DND-41 (cell line): ENCODE data around the gene SLC35D3.

Source experiments
- ATAC-seq: fragments of 200-7000 bp; cut with Tn5 transposase; 3 replicates; pipeline ENCODE4 v1.9.1; 2021; ENCODE audit warnings: low read depth; ENCODE audit not compliant: insufficient read depth
- DNase-seq: peaks from one replicate; pipeline ENCODE4 v3.0.0-alpha.2; 2020
- H2AFZ ChIP-seq: 2 replicates; pipeline ENCODE4 v1.6.0; 2012; ENCODE audit warnings: low read depth, low read length
- H3K27ac ChIP-seq: 2 replicates; pipeline ENCODE4 v1.5.1; 2012; ENCODE audit warnings: low read length, inconsistent platforms
- H3K27me3 ChIP-seq: fragments of 200-600 bp; sonication (generic); 2 replicates; pipeline ENCODE4 v1.6.0; 2012; ENCODE audit warnings: low read length, mild to moderate bottlenecking, inconsistent platforms; ENCODE audit not compliant: insufficient read depth, poor library complexity
- H3K36me3 ChIP-seq: 2 replicates; pipeline ENCODE4 v1.5.1; 2012; ENCODE audit warnings: low read length, inconsistent platforms; ENCODE audit not compliant: insufficient read depth
- H3K4me1 ChIP-seq: 2 replicates; pipeline ENCODE4 v1.5.1; 2012; ENCODE audit warnings: mild to moderate bottlenecking, low read length; ENCODE audit not compliant: insufficient read depth
- H3K4me2 ChIP-seq: 2 replicates; pipeline ENCODE4 v1.6.0; 2012; ENCODE audit warnings: mild to moderate bottlenecking, moderate library complexity, low read length, inconsistent platforms; ENCODE audit not compliant: insufficient read depth
- H3K4me3 ChIP-seq, 2 experiments: fragments of 200-600 bp in 1 of 2; shearing (Covaris generic) in 1 of 2; 2 replicates each; pipeline ENCODE4 v1.5.1; 2012 to 2016; ENCODE audit warnings: inconsistent platforms in 2 of 2, low read length in 2 of 2, mild to moderate bottlenecking in 2 of 2, low read depth in 1 of 2, moderate library complexity in 1 of 2
- H3K79me2 ChIP-seq: 2 replicates; pipeline ENCODE4 v1.6.0; 2012; ENCODE audit warnings: low read length, inconsistent platforms; ENCODE audit not compliant: insufficient read depth
- H3K9ac ChIP-seq: 2 replicates; pipeline ENCODE4 v1.6.0; 2012; ENCODE audit warnings: low read depth, mild to moderate bottlenecking, inconsistent platforms, low read length, moderate library complexity
- H3K9me3 ChIP-seq: 2 replicates; pipeline ENCODE4 v1.5.1; 2012; ENCODE audit warnings: low read length, moderate library complexity, mild to moderate bottlenecking, inconsistent platforms; ENCODE audit not compliant: insufficient read depth, severe bottlenecking
- H4K20me1 ChIP-seq: 2 replicates; pipeline ENCODE4 v1.6.0; 2012; ENCODE audit warnings: low read length; ENCODE audit not compliant: insufficient read depth
- EZH2 ChIP-seq: IDR thresholded peaks from 3 replicates; pipeline ENCODE4 v1.6.1; 2012; ENCODE audit warnings: borderline replicate concordance, low read depth, mild to moderate bottlenecking, moderate library complexity, low read length, inconsistent platforms; ENCODE audit not compliant: severe bottlenecking
- TF ChIP-seq, protein P1 (sequence below): IDR thresholded peaks from 2 replicates; pipeline ENCODE4 v1.5.1; 2012; ENCODE audit warnings: borderline replicate concordance, low read length, moderate library complexity, mild to moderate bottlenecking; ENCODE audit not compliant: poor library complexity, severe bottlenecking; ENCODE audit errors: extremely low read depth

Gene SLC35D3

DNA sequence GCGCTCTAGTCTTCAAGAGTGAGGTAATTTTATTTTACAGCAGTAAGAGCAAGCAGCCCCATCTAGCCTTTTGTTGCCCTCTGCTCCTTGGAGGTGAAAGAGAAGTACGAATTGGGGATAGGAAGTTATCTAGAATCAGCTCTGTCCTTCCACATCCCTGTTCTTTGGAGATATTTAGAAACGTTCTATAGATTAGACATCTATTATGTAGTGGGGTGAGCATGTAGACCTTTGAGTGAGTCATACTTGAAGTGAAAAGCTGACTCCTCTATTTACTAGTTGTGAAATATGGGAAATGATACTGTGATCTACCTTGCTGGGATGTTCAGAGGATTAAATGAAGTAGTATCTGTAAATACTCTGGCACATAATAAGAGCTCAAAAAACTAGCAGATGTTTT, 36.0 kb upstream of the SLC35D3 start:
- H2AFZ ChIP-seq: no peak overlapping the region
- H3K4me1 ChIP-seq: no peaks in the 10 kb centered on the region
- H4K20me1 ChIP-seq: no peaks in the 10 kb centered on the region
- no peak for DNase-seq
- no peak for ATAC-seq
- no peak overlapping the region for H3K4me2 ChIP-seq
- no peaks in the 10 kb centered on the region for H3K79me2 ChIP-seq
- no peaks in the 10 kb centered on the region for H3K9me3 ChIP-seq
- H3K4me3 ChIP-seq: no peak overlapping the region
- H3K27me3 ChIP-seq: no peaks in the 10 kb centered on the region
- H3K9ac ChIP-seq: no peak overlapping the region
- H3K36me3 ChIP-seq: no peaks in the 10 kb centered on the region; the same call in 1 of the 2 replicates
- no peak overlapping the region for H3K27ac ChIP-seq
- TF ChIP-seq, protein P1, sequence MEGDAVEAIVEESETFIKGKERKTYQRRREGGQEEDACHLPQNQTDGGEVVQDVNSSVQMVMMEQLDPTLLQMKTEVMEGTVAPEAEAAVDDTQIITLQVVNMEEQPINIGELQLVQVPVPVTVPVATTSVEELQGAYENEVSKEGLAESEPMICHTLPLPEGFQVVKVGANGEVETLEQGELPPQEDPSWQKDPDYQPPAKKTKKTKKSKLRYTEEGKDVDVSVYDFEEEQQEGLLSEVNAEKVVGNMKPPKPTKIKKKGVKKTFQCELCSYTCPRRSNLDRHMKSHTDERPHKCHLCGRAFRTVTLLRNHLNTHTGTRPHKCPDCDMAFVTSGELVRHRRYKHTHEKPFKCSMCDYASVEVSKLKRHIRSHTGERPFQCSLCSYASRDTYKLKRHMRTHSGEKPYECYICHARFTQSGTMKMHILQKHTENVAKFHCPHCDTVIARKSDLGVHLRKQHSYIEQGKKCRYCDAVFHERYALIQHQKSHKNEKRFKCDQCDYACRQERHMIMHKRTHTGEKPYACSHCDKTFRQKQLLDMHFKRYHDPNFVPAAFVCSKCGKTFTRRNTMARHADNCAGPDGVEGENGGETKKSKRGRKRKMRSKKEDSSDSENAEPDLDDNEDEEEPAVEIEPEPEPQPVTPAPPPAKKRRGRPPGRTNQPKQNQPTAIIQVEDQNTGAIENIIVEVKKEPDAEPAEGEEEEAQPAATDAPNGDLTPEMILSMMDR: no peak
- no peak for TF ChIP-seq EZH2

DNA sequence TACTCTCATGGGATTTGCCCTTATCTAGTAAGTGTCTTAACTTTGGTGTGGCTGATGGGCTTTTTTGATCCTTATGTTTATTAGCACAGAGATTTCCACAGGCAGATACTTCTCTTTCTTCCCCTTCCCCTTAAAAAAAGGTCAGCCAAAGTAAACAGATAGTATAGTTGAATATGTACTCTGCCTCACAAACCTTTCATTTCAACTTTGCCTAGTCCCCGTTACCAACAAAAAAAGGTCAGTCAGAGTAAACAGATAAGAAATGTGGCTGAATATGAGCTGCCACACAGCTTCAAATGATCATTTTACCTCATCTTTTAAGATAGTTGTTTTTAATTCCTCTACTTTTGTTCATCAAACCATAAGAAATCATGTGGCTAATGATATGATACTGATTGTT, 34.1 kb upstream of the SLC35D3 start:
- no peaks in the 10 kb centered on the region for H4K20me1 ChIP-seq
- TF ChIP-seq, protein P1: no peak
- TF ChIP-seq EZH2: no peak
- no peaks in the 10 kb centered on the region for H3K79me2 ChIP-seq
- no peaks in the 10 kb centered on the region for H3K9me3 ChIP-seq
- H3K4me2 ChIP-seq: no peak overlapping the region
- H3K27ac ChIP-seq: no peak overlapping the region
- no peaks in the 10 kb centered on the region for H3K36me3 ChIP-seq
- DNase-seq (no peak), ATAC-seq (no peak)
- H2AFZ ChIP-seq: no peak overlapping the region
- no peaks in the 10 kb centered on the region for H3K27me3 ChIP-seq
- H3K4me1 ChIP-seq: no peaks in the 10 kb centered on the region
- no peak overlapping the region for H3K4me3 ChIP-seq
- H3K9ac ChIP-seq: no peak overlapping the region

DNA sequence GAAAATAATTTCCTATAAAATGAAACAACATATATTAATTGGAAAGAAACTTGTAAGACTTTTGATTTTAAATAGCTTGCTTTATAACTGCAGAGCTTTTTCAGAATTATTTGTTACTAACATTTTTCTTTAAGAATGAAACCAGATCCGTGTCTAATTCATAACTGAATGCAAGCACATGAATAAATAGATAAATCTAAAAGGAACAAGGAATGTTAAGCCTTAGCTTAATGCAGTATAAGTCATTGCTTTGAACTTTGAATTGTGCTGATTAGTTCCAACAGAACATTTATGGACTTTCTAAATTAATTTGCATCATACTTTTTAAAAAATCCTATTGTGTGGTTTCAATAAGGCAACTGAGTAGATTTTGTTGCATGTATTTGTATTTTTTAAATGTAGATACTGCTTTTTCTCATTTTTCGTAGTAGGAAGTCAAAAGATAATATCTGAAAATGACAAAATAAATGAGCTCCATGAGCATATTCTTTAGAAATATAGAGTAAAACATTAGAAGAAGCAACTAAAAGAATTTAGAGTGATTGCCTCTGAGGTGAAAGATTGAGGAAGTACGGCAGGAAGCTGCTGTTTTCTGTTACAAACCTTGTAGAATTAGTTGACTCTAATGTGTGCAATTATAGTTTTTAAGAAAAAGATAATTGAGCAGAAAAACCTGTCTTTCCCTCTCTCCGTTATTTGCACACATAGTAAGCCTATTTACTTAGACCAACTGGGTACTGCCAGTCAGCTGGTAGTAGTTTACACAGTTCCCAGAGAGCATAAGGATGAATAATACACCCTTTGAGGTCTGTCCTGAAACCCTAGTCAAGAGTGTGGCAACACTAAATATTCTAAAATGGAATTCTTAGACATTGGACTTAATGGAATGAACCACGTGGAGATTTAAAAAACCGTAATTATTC, 32.6 kb upstream of the SLC35D3 start:
- Histone ChIP-seq H3K4me2 (no peak overlapping the region), H4K20me1 (no peaks in the 10 kb centered on the region), H3K4me1 (no peaks in the 10 kb centered on the region), H3K36me3 (no peaks in the 10 kb centered on the region), H3K9ac (no peak overlapping the region), H3K27ac (no peak overlapping the region), H3K4me3 (no peak overlapping the region), H2AFZ (no peak overlapping the region), H3K27me3 (no peaks in the 10 kb centered on the region), H3K9me3 (no peaks in the 10 kb centered on the region), H3K79me2 (no peaks in the 10 kb centered on the region)
- TF ChIP-seq, protein P1: no peak
- TF ChIP-seq EZH2: no peak
- DNase-seq (no peak), ATAC-seq (no peak)
